HepG2 (cell line): ENCODE measurements around the gene NKX3-2. TPM values are rescaled to one million over a fixed set of nuclear protein-coding genes. Genes with fewer than 3 reads are reported as not detected.
A peak's percentile ranks its signal among the peaks of the same experiment; 100 is the strongest.

Experiments used
- ATAC-seq: fragments of 200-7000 bp; cut with Tn5 transposase; 3 replicates; pipeline ENCODE4 v1.9.1; 2020; ENCODE audit warnings: mild to moderate bottlenecking, moderate library complexity
- BruUV-seq: library from RNA; stranded (reverse); fragments of 400-500 nt; replicated peaks from 2 replicates; lab custom pipeline; 2021; lab: Mats Ljungman, UMichigan
- CTCF ChIA-PET: fragments of 300-600 bp; formaldehyde crosslinking; extraction: SDS; loops from one replicate; lab custom pipeline; 2021; ENCODE audit warnings: low total read pairs, inconsistent platforms, low intra/inter-chr PET ratio; lab: Yijun Ruan, JAX
- POLR2A ChIA-PET: fragments of 350-600 bp; sonication (Branson Sonifier 250); formaldehyde crosslinking; loops from one replicate; lab custom pipeline; 2020; ENCODE audit warnings: antibody characterized with exemption, inconsistent platforms; lab: Yijun Ruan, JAX
- DNase-seq: peaks from one replicate; pipeline ENCODE4 v3.0.0-alpha.2; 2015; ENCODE audit warnings: low spot score
- FAIRE-seq: peaks from 3 replicates; lab custom pipeline; 2011; peaks lifted over from hg19 to GRCh38; lab: Jason Lieb, UNC
- H2AFZ ChIP-seq: one replicate; pipeline ENCODE4 v1.6.1; 2011; ENCODE audit warnings: low read length, inconsistent platforms
- H3K27ac ChIP-seq: fragments of 300-600 bp; 3 replicates; pipeline ENCODE4 v1.8.0; 2011; ENCODE audit warnings: mixed run types, mild to moderate bottlenecking, mixed read lengths, low read length, inconsistent platforms; ENCODE audit not compliant: insufficient read depth; ENCODE audit errors: extremely low read length
- H3K27me3 ChIP-seq, 2 experiments: fragments of 200-600 bp in 1 of 2; 2 replicates in 1 of 2; 3 replicates in 1 of 2; pipeline versions ENCODE4 v1.6.0 to v1.8.0; 2011; ENCODE audit warnings: low read length in 2 of 2, mild to moderate bottlenecking in 2 of 2, moderate library complexity in 2 of 2, inconsistent platforms in 1 of 2; ENCODE audit not compliant: insufficient read depth in 2 of 2, control insufficient read depth in 1 of 2
- H3K36me3 ChIP-seq, 2 experiments: fragments of 200-600 bp in 1 of 2; replicated peaks in 1 of 2; 2 replicates in 1 of 2; 3 replicates in 1 of 2; pipeline versions ENCODE4 v1.5.1 to v1.8.0; 2011; ENCODE audit warnings: low read length in 2 of 2, inconsistent platforms in 1 of 2; ENCODE audit not compliant: insufficient read depth in 2 of 2, control insufficient read depth in 1 of 2
- H3K4me1 ChIP-seq: 2 replicates; pipeline ENCODE4 v1.5.1; 2012; ENCODE audit warnings: low read length, inconsistent platforms; ENCODE audit not compliant: insufficient read depth
- H3K4me2 ChIP-seq: 2 replicates; pipeline ENCODE4 v1.6.0; 2011; ENCODE audit warnings: low read depth, low read length, inconsistent platforms
- H3K4me3 ChIP-seq, 3 experiments: fragments of 200-600 bp in 1 of 3; sonication (generic), shearing (Covaris generic) in 1 of 3; replicated peaks in 1 of 3; 2 replicates each; pipeline ENCODE4 v1.5.1; 2011 to 2016; ENCODE audit warnings: low read length in 3 of 3, inconsistent platforms in 2 of 3, low read depth in 2 of 3, mild to moderate bottlenecking in 2 of 3, control low read depth in 1 of 3, mixed read lengths in 1 of 3; ENCODE audit not compliant: insufficient read depth in 1 of 3
- H3K79me2 ChIP-seq: one replicate; pipeline ENCODE4 v1.6.1; 2011; ENCODE audit warnings: low read length, inconsistent platforms; ENCODE audit not compliant: insufficient read depth
- H3K9ac ChIP-seq: 2 replicates; pipeline ENCODE4 v1.6.0; 2011; ENCODE audit warnings: mild to moderate bottlenecking, low read depth, low read length, inconsistent platforms; ENCODE audit not compliant: insufficient read depth
- H3K9me3 ChIP-seq: 2 replicates; pipeline ENCODE4 v1.5.1; 2012; ENCODE audit warnings: mild to moderate bottlenecking, low read length
- H4K20me1 ChIP-seq: 2 replicates; pipeline ENCODE4 v1.6.0; 2011; ENCODE audit warnings: inconsistent platforms, mild to moderate bottlenecking, low read length, moderate library complexity; ENCODE audit not compliant: insufficient read depth
- AGO2 ChIP-seq: fragments of 200-400 bp; formaldehyde crosslinking; optimal IDR thresholded peaks from 2 replicates; pipeline ENCODE3; 2017; ENCODE audit warnings: mild to moderate bottlenecking, low read depth, low read length, moderate library complexity
- ARNTL ChIP-seq: sonication (generic); formaldehyde crosslinking; IDR thresholded peaks from 2 replicates; pipeline ENCODE4 v1.4.0; 2020; ENCODE audit warnings: mild to moderate bottlenecking, missing genetic modification reagents
- BORCS8-MEF2B ChIP-seq: sonication (generic); formaldehyde crosslinking; IDR thresholded peaks from 2 replicates; pipeline ENCODE4 v1.8.0; 2022; ENCODE audit warnings: mild to moderate bottlenecking, missing genetic modification reagents
- HDAC6 ChIP-seq: fragments of 200-600 bp; sonication (generic); IDR thresholded peaks from 2 replicates; pipeline ENCODE4 v1.7.0; 2017; ENCODE audit warnings: mild to moderate bottlenecking, antibody characterized with exemption, low read length, low read depth
- LCORL ChIP-seq, 2 experiments: fragments of 450-650 bp in 1 of 2; sonication (generic) in 1 of 2; formaldehyde crosslinking in 1 of 2; IDR thresholded peaks; 2 replicates each; pipeline versions ENCODE4 v1.5.0 to v1.6.1; 2017 to 2020; ENCODE audit warnings: antibody characterized with exemption in 1 of 2, missing genetic modification reagents in 1 of 2
- MAFF ChIP-seq: IDR thresholded peaks from 2 replicates; pipeline ENCODE4 v1.6.1; 2011; ENCODE audit warnings: low read depth, low read length, improper control_type of control experiment
- MAFK ChIP-seq, 2 experiments: IDR thresholded peaks in 1 of 2; conservative IDR thresholded peaks in 1 of 2; 2 replicates each; pipeline ENCODE4 v1.6.1; 2011; ENCODE audit warnings: improper control_type of control experiment in 2 of 2, low read length in 2 of 2
- NFATC3 ChIP-seq: sonication (generic); formaldehyde crosslinking; IDR thresholded peaks from 2 replicates; pipeline ENCODE4 v1.5.1; 2020; ENCODE audit warnings: mild to moderate bottlenecking, missing genetic modification reagents
- SMYD3 ChIP-seq: sonication (generic); formaldehyde crosslinking; IDR thresholded peaks from 2 replicates; pipeline ENCODE4 v1.8.1; 2023; ENCODE audit warnings: mild to moderate bottlenecking, missing genetic modification reagents
- SP5 ChIP-seq: IDR thresholded peaks from 2 replicates; pipeline ENCODE4 v1.6.1; 2016; ENCODE audit warnings: low read depth, borderline replicate concordance
- ZFY ChIP-seq: sonication (generic); formaldehyde crosslinking; IDR thresholded peaks from 2 replicates; pipeline ENCODE4 v1.4.0; 2020; ENCODE audit warnings: missing genetic modification reagents
- ZMAT3 ChIP-seq: sonication (generic); formaldehyde crosslinking; conservative IDR thresholded peaks from 2 replicates; pipeline ENCODE4 v1.7.0; 2021; ENCODE audit warnings: missing genetic modification reagents
- ZNF160 ChIP-seq: sonication (generic); formaldehyde crosslinking; IDR thresholded peaks from 2 replicates; pipeline ENCODE4 v1.8.0; 2022; ENCODE audit warnings: mild to moderate bottlenecking, inconsistent platforms, missing genetic modification reagents
- ZNF253 ChIP-seq: sonication (generic); formaldehyde crosslinking; IDR thresholded peaks from 2 replicates; pipeline ENCODE4 v1.8.0; 2022; ENCODE audit warnings: mild to moderate bottlenecking, missing genetic modification reagents, borderline replicate concordance
- ZNF878 ChIP-seq: sonication (generic); formaldehyde crosslinking; IDR thresholded peaks from 2 replicates; pipeline ENCODE4 v1.8.1; 2023; ENCODE audit warnings: mild to moderate bottlenecking, missing genetic modification reagents, moderate library complexity
- WGBS: methylation state at CpG from one replicate; pipeline ENCODE4 v1.1.6; 2017; ENCODE audit warnings: low lambda C conversion rate; 5-methylcytosine and 5-hydroxymethylcytosine counted together
- in situ Hi-C: cut with HindIII; loops from 2 replicates; pipeline ENCODE4 v1.10.0; 2017; ENCODE audit warnings: low pct_unique_long_range_greater_than_20kb; ENCODE audit not compliant: extremely low pct_ligation_motif_present
- intact Hi-C: fragments of 100-400 bp; cut with micrococcal nuclease; formaldehyde crosslinking; loops from one replicate; pipeline ENCODE4 v1.10.0; 2022; ENCODE audit not compliant: unreplicated experiment
- polyA plus RNA-seq, 8 experiments: library from polyadenylated mRNA; depleted of rRNA in 3 of 8; stranded (reverse) in 7 of 8; unstranded in 1 of 8; fragments of >200 nt; fragmentation: Illumina TruSeq in 4 of 8; extraction: Trizol in 4 of 8; gene quantifications; 2 replicates each; pipeline versions ENCODE4 v1.2.1 to v1.2.3, GENCODE V29; 2011 to 2016; ENCODE audit warnings: low read depth in 4 of 8, missing spikeins in 1 of 8, mixed read lengths in 1 of 8; ENCODE audit not compliant: insufficient read depth in 1 of 8
- total RNA-seq, 5 experiments: library from RNA; depleted of rRNA; stranded (reverse); fragments of >200 nt; fragmentation: Illumina TruSeq; extraction: Trizol; gene quantifications; 2 replicates each; pipeline ENCODE4 v1.2.3, GENCODE V29; 2016; ENCODE audit warnings: low read depth in 1 of 5
- TF ChIP-seq, protein P1 (sequence below): sonication (generic); formaldehyde crosslinking; IDR thresholded peaks from 2 replicates; pipeline ENCODE4 v1.5.0; 2020; ENCODE audit warnings: mild to moderate bottlenecking, missing genetic modification reagents

NKX3-2 gene
- total and polyA plus RNA-seq, 2 of the 13 experiments (the other 11 are each of a cell fraction or from before 2014, with no cell fraction given), result 0.07 to 0.13 TPM

DNA sequence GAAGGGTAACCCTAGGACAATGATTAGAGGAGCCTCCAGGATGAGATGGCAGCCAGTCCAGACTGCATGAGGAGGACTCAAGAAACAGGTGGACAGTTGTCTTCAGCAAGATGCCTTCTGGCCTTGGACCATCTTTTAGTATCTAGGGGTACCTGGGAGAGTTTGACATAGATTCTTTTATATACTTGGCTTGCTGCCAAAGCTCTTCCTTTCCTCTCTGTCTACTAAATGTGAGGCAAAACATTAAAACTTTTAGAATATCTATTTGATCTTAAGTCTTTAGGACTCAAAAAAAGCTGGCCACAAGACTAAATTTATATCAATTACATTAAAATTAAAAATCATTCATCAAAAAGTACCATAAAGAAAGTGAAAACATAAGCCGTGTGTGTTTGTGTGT lies 18.6 kb upstream of the NKX3-2 start:
- DNase-seq (no peak), FAIRE-seq (no peak), ATAC-seq (no peak)
- TF ChIP-seq ZNF160 (CRISPR knock-in tag) (no peak), NFATC3 (CRISPR knock-in tag) (no peak), LCORL (IDR thresholded peaks at IDR 0.05) (0 out of 2 replicates have a peak, but pooled peaks have one; percentile 10), LCORL (CRISPR knock-in tag; IDR thresholded peaks at IDR 0.05) (no peak)
- BruUV-seq, result no TSS peak
- no peaks in the 10 kb centered on the region for H3K9me3 ChIP-seq
- no peaks in the 10 kb centered on the region for H3K36me3 ChIP-seq
- no peaks in the 10 kb centered on the region for H3K4me1 ChIP-seq
- ChIA-PET POLR2A (no interaction called here), CTCF (no interaction called here)
- no peak overlapping the region for H3K4me2 ChIP-seq
- intact Hi-C loops, result no loop called here
- no peak overlapping the region for H3K9ac ChIP-seq
- no peak overlapping the region for H3K4me3 ChIP-seq
- in situ Hi-C loops, result no loop called here
- no peaks in the 10 kb centered on the region for H3K79me2 ChIP-seq
- no peaks in the 10 kb centered on the region for H4K20me1 ChIP-seq
- no peaks in the 10 kb centered on the region for H3K27me3 ChIP-seq
- H3K27ac ChIP-seq, result no peak overlapping the region
- 91% methylated on average over 1 of the region's 1 CpG for WGBS
- H2AFZ ChIP-seq, result no peak overlapping the region

DNA sequence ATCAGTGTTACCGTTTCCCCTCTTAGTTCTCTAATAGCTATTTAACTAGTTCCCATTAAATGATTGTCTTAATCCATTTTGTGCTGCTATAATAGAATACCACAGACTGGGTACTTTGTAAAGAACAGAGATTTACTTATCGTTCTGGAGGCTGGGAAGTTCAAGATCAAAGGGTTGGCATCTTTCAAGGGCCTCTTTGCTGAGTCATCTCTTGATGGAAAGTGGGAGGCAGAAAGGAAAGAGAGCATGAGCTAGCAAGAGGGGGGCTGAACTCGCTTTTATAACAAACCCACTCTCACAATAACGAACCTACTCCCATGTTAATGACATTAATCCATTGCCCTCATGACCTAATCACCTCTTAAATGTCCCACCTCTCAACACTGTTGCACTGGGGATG lies 17.4 kb upstream of the NKX3-2 start:
- POLR2A ChIA-PET, result no interaction called here
- in situ Hi-C loops, result no loop called here
- CTCF ChIA-PET, result no interaction called here
- TF ChIP-seq ZNF878 (no peak), SP5 (no peak), AGO2 (no peak), ARNTL (no peak), ZFY (CRISPR knock-in tag) (no peak), MAFF (0 out of 2 replicates have a peak, but pooled peaks have one; percentile 9), BORCS8-MEF2B (CRISPR knock-in tag) (no peak), ZNF253 (CRISPR knock-in tag) (no peak), SMYD3 (CRISPR knock-in tag) (no peak), HDAC6 (no peak), MAFK (conservative IDR thresholded peaks at IDR 0.05 in 1 of 2, IDR thresholded peaks at IDR 0.05 in 1 of 2; ENCODE audit: low read length in 2 of 2) (peak; percentile 10 to 62; a peak in 2 of 4 replicates), ZMAT3 (no peak)
- TF ChIP-seq, protein P1, sequence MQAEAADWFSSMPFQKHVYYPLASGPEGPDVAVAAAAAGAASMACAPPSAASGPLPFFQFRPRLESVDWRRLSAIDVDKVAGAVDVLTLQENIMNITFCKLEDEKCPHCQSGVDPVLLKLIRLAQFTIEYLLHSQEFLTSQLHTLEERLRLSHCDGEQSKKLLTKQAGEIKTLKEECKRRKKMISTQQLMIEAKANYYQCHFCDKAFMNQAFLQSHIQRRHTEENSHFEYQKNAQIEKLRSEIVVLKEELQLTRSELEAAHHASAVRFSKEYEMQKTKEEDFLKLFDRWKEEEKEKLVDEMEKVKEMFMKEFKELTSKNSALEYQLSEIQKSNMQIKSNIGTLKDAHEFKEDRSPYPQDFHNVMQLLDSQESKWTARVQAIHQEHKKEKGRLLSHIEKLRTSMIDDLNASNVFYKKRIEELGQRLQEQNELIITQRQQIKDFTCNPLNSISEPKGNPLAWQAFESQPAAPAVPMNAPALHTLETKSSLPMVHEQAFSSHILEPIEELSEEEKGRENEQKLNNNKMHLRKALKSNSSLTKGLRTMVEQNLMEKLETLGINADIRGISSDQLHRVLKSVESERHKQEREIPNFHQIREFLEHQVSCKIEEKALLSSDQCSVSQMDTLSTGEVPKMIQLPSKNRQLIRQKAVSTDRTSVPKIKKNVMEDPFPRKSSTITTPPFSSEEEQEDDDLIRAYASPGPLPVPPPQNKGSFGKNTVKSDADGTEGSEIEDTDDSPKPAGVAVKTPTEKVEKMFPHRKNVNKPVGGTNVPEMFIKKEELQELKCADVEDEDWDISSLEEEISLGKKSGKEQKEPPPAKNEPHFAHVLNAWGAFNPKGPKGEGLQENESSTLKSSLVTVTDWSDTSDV (CRISPR knock-in tag), result no peak

More for the DNA sequence above, 17.4 kb upstream of the NKX3-2 start:
- H3K9me3 ChIP-seq, result no peaks in the 10 kb centered on the region
- no peak overlapping the region for H2AFZ ChIP-seq
- H3K4me3 ChIP-seq, result no peak overlapping the region
- no peaks in the 10 kb centered on the region for H3K4me1 ChIP-seq
- H3K27ac ChIP-seq, result no peak overlapping the region
- WGBS, result 3% methylated on average over 4 of the region's 4 CpGs
- no TSS peak for BruUV-seq
- H3K9ac ChIP-seq, result no peak overlapping the region
- intact Hi-C loops, result no loop called here
- H3K79me2 ChIP-seq, result no peaks in the 10 kb centered on the region
- no peaks in the 10 kb centered on the region for H3K27me3 ChIP-seq
- no peaks in the 10 kb centered on the region for H4K20me1 ChIP-seq
- no peak for FAIRE-seq
- no peaks in the 10 kb centered on the region for H3K36me3 ChIP-seq
- H3K4me2 ChIP-seq, result no peak overlapping the region
- no peak for ATAC-seq
- DNase-seq, result peak; percentile 10
